ENCODE data around the gene LRRC8C. TPM values are rescaled to one million over a fixed set of nuclear protein-coding genes. Genes with fewer than 3 reads are reported as not detected.

Gene LRRC8C
- total RNA-seq, 1 experiment from 2014 or later, result 1.2 TPM

GRCh38 chr1:89635825-89636815 lies 3.2 kb downstream of the LRRC8C start:
- no peak for DNase-seq
- no peak overlapping the region for H3K4me3 ChIP-seq (ENCODE audit: insufficient read depth, low read depth, low read length)
- peaks cover 39% of the 10 kb centered on the region for H3K27me3 ChIP-seq (ENCODE audit: control insufficient read depth, insufficient read depth, low read length)
- no peaks in the 10 kb centered on the region for H3K36me3 ChIP-seq (replicated peaks; ENCODE audit: control insufficient read depth, insufficient read depth, low read length)

DNA sequence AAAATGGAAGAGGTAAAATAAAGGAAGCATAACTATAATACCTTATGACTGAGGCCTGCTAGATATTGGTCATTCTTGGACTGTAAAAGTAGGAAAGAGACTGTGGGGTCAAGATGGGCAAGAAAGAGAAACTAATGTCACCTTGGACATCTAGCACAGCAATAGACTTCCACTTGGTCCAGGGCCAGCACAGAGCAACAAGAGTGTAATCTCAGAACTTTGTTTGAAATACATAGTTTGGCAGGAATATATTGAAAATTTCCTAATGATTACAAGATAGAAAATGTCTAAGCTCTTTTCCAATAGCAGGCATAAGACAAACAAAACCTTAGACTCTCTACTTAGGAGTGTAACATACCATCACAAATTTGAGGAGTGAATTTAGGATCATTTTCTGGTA lies 4.6 kb downstream of the LRRC8C start:
- Histone ChIP-seq H3K36me3 (replicated peaks; ENCODE audit: control insufficient read depth, insufficient read depth, low read length) (no peaks in the 10 kb centered on the region), H3K4me3 (ENCODE audit: insufficient read depth, low read depth, low read length) (no peak overlapping the region), H3K27me3 (ENCODE audit: control insufficient read depth, insufficient read depth, low read length) (peaks cover 25% of the 10 kb centered on the region)
- DNase-seq, result no peak

GRCh38 chr1:89640440-89640839 lies 7.5 kb downstream of the LRRC8C start:
- DNase-seq, result no peak
- Histone ChIP-seq H3K4me3 (ENCODE audit: insufficient read depth, low read depth, low read length) (no peak overlapping the region), H3K27me3 (ENCODE audit: control insufficient read depth, insufficient read depth, low read length) (peaks cover 3% of the 10 kb centered on the region; the same call in 1 of the 2 replicates), H3K36me3 (replicated peaks; ENCODE audit: control insufficient read depth, insufficient read depth, low read length) (no peaks in the 10 kb centered on the region)

DNA sequence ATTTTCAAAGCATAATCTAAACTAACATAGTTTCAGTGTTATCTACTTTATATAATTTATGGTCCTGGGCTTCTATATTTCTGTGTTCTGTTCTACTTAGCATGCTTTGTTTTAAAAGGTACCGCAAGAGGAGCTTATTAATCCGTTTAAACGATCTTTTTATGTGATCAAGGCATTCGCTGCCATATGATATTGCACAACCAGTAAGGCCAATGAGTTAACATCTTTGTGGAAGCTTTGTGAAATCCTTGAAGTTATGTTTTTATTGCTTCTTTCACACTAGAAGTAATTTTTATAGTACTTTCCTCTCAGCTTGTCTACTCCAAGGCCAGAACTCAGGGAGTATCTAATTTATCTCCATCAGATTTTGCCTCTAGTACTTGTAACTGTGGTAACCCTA lies 8.9 kb downstream of the LRRC8C start:
- H3K4me3 ChIP-seq (ENCODE audit: insufficient read depth, low read depth, low read length), result no peak overlapping the region
- no peaks in the 10 kb centered on the region for H3K27me3 ChIP-seq (ENCODE audit: control insufficient read depth, insufficient read depth, low read length)
- no peaks in the 10 kb centered on the region for H3K36me3 ChIP-seq (replicated peaks; ENCODE audit: control insufficient read depth, insufficient read depth, low read length)
- DNase-seq, result no peak

DNA sequence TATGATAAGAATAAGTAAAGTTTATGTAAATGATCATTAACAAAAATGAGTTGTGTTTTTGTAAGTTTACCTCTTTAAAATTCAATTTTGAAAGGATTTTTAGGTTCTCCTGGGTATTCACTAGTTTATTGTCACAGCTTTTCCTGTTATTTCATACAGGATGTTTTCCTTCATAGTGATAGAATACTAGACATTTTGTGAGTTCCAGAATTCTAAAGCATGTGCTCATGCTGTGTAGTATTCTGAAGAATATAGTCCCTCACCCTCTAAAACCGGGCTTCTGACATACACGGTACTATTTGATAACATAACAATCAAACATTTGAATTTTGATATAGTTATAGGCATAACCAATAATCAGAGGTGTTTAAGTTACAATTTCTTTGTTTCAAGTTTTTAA lies 10.7 kb downstream of the LRRC8C start:
- no peak overlapping the region for H3K4me3 ChIP-seq (ENCODE audit: insufficient read depth, low read depth, low read length)
- no peaks in the 10 kb centered on the region for H3K27me3 ChIP-seq (ENCODE audit: control insufficient read depth, insufficient read depth, low read length)
- no peaks in the 10 kb centered on the region for H3K36me3 ChIP-seq (replicated peaks; ENCODE audit: control insufficient read depth, insufficient read depth, low read length)
- DNase-seq, result no peak

DNA sequence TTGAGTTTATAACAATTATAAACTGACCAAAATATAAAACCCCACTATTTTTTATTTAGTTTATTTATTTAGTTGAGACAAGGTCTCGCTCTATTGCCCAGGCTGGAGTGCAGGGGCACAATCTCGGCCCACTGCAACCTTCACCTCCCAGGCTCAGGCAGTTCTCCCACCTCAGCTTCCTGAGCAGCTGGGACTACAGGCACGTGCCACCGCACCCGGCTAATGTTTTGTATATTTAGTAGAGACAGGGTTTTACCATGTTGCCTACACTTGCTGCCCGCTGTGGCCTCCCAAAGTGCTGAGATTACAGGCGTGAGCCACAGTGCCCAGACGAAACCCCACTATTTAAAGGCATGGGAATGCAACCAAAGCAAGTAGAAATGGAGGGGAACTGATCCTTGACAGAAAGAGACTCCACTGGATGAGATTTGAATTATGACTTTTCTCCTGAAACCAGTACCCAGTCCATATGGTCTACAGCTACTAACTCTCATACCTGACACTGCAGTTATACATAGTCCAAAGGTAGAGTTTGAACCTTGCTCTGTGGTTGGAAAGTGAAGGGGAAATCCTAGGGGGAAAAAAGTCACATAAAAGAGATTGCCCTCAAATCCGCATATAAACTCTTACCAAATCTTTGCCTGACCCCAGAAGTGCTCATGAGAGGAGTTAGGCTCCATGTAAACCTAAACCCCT lies 11.3 kb downstream of the LRRC8C start:
- no peaks in the 10 kb centered on the region for H3K36me3 ChIP-seq (replicated peaks; ENCODE audit: control insufficient read depth, insufficient read depth, low read length)
- no peaks in the 10 kb centered on the region for H3K27me3 ChIP-seq (ENCODE audit: control insufficient read depth, insufficient read depth, low read length)
- no peak for DNase-seq
- no peak overlapping the region for H3K4me3 ChIP-seq (ENCODE audit: insufficient read depth, low read depth, low read length)

- no peak for DNase-seq
- no peak overlapping the region for H3K4me3 ChIP-seq (ENCODE audit: insufficient read depth, low read depth, low read length)
- no peaks in the 10 kb centered on the region for H3K36me3 ChIP-seq (replicated peaks; ENCODE audit: control insufficient read depth, insufficient read depth, low read length)
- no peaks in the 10 kb centered on the region for H3K27me3 ChIP-seq (ENCODE audit: control insufficient read depth, insufficient read depth, low read length)
Measured at GRCh38 chr1:89646259-89646658, 13.3 kb downstream of the LRRC8C start.

DNA sequence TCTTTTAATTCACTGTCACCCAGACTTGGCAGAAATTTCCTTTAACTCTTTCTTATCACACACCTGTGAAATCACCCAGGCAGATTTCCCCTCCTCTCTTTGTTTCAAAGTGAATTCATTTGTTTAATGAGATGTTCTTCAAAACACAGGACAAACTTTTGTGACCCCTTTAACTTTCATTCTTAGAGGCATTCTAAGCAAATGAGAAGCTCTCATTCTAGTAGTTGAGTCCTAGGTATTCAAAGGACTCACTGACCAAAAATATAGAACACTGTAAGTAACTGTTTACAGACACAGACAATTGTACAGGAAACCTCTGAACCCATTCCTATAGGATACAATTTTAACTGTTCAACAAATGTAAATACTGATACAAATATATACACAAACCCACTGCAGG lies 16.9 kb downstream of the LRRC8C start:
- no peaks in the 10 kb centered on the region for H3K36me3 ChIP-seq (replicated peaks; ENCODE audit: control insufficient read depth, insufficient read depth, low read length)
- DNase-seq, result no peak
- H3K4me3 ChIP-seq (ENCODE audit: insufficient read depth, low read depth, low read length), result no peak overlapping the region
- no peaks in the 10 kb centered on the region for H3K27me3 ChIP-seq (ENCODE audit: control insufficient read depth, insufficient read depth, low read length)

DNA sequence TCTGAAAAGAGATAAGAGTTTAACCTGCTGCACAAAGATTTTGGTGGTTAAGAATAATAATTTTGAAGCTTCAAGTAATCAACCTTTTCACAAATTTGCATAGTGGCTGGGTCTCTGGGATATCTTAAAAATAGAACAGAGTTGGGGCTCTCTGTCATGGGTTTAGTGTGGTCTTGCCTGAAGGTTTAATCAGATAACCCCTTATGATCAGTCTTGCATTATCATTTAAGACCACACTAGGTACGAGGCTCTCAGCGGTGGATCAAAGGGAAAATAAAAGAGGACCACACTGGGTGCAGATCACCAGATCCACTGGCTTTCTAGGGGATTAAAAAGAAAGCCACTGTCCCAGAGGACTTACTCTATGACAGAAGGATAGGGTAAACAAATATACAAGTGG lies 19.5 kb downstream of the LRRC8C start:
- H3K4me3 ChIP-seq (ENCODE audit: insufficient read depth, low read depth, low read length), result no peak overlapping the region
- no peak for DNase-seq
- no peaks in the 10 kb centered on the region for H3K27me3 ChIP-seq (ENCODE audit: control insufficient read depth, insufficient read depth, low read length)
- no peaks in the 10 kb centered on the region for H3K36me3 ChIP-seq (replicated peaks; ENCODE audit: control insufficient read depth, insufficient read depth, low read length)

- no peak overlapping the region for H3K4me3 ChIP-seq (ENCODE audit: insufficient read depth, low read depth, low read length)
- no peak for DNase-seq
- H3K36me3 ChIP-seq (replicated peaks; ENCODE audit: control insufficient read depth, insufficient read depth, low read length), result no peaks in the 10 kb centered on the region
- H3K27me3 ChIP-seq (ENCODE audit: control insufficient read depth, insufficient read depth, low read length), result no peaks in the 10 kb centered on the region
Measured at GRCh38 chr1:89657886-89658285, 25.0 kb downstream of the LRRC8C start.

DNA sequence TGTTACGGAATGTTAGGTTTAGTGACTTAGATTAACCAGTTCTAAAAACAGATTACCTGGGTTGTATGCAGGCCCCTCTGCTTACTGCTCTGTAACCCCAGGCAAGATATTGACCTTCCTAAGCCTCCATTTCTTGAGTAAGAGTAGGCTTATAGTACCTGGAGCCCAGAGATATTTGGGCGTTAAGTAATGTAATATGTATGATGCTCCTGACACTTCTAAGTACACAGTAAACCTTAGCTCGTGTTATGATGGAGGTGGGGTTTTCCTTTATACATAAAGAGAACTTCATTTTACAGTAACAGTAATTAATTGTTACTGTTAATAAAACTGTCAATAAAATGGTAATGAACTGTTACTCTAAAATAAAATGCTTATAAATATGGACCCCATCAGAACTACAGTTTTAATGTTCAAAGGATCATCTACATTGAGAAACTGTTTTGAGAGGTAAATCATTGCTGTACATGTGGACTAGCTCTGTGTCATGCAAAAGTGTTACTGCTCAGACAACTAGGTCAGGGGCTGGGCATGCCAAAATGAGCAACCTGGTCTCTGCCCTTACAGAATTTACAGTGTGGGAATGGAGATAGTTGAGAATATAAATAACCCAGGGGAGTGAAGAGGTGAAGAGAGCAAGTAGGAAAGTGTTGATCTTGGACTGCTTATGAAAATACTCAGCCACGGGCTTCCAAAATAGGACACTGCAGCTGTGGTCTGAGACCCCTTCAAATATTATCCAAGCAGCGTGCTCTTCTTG lies 26.6 kb downstream of the LRRC8C start:
- H3K36me3 ChIP-seq (replicated peaks; ENCODE audit: control insufficient read depth, insufficient read depth, low read length), result no peaks in the 10 kb centered on the region
- no peaks in the 10 kb centered on the region for H3K27me3 ChIP-seq (ENCODE audit: control insufficient read depth, insufficient read depth, low read length)
- H3K4me3 ChIP-seq (ENCODE audit: insufficient read depth, low read depth, low read length), result no peak overlapping the region
- DNase-seq, result no peak

DNA sequence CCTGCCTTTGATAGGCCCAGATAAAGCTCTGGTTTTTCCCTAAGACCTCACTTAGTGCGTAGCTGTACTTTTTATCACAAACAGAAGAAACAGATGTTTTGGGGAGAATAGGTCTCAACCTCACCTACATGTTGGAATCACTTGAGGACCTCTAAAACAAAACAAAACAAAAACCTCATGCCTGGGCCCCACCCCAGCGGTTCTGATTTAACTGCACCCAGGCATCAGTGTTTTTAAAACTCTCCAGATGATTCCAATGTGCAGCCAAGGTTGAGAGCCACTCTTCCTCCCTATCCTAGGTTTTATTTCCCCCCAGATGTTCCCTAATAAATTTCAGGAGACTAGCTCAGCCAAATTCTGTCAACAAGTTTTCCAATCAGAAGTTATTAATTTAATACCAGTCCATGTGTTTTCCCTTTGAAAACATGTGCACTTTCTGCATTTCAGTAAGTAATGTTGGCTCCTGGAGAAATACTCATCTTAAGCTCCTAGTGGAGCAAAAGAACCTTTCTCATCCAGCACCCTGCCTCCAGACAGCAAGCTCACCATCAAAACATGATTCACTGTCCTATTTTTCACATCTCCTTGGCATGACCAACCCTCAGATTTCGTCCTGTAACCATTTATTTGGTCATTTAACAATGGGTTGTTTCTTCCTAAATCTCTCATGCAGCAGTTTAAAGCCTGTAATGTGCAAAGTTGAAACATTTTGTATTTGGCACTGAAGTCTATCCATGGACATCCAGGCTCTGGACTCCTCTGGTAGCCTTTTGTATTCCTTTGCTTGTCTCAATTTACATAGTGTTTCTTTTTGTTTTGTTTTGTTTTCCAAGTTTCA lies 27.5 kb downstream of the LRRC8C start:
- DNase-seq, result no peak
- Histone ChIP-seq H3K27me3 (ENCODE audit: control insufficient read depth, insufficient read depth, low read length) (no peaks in the 10 kb centered on the region), H3K36me3 (replicated peaks; ENCODE audit: control insufficient read depth, insufficient read depth, low read length) (no peaks in the 10 kb centered on the region), H3K4me3 (ENCODE audit: insufficient read depth, low read depth, low read length) (no peak overlapping the region)

- no peak for DNase-seq
- H3K27me3 ChIP-seq (ENCODE audit: control insufficient read depth, insufficient read depth, low read length), result no peaks in the 10 kb centered on the region
- no peaks in the 10 kb centered on the region for H3K36me3 ChIP-seq (replicated peaks; ENCODE audit: control insufficient read depth, insufficient read depth, low read length)
- H3K4me3 ChIP-seq (ENCODE audit: insufficient read depth, low read depth, low read length), result no peak overlapping the region
Measured at GRCh38 chr1:89665941-89666340, 33.0 kb downstream of the LRRC8C start.

- DNase-seq, result no peak
- Histone ChIP-seq H3K4me3 (ENCODE audit: insufficient read depth, low read depth, low read length) (no peak overlapping the region), H3K36me3 (replicated peaks; ENCODE audit: control insufficient read depth, insufficient read depth, low read length) (no peaks in the 10 kb centered on the region), H3K27me3 (ENCODE audit: control insufficient read depth, insufficient read depth, low read length) (no peaks in the 10 kb centered on the region)
Measured at GRCh38 chr1:89666640-89667039, 33.7 kb downstream of the LRRC8C start.
